Measurements from ENCODE around the gene RBM24.
"Not testable (repeated sequence)": the region's sequence is repeated elsewhere in the genome, so short reads cannot be mapped to it uniquely, and the experiment has no call there.

Gene RBM24

GRCh38 chr6:17311595-17312311 lies 30.6 kb downstream of the RBM24 start:
- no peaks in the 10 kb centered on the region for H3K4me1 ChIP-seq (ENCODE audit: low read length)
- no peak overlapping the region for H3K9ac ChIP-seq (ENCODE audit: low read length)
- H3K4me3 ChIP-seq (ENCODE audit: low read length): no peak overlapping the region
- no peak overlapping the region for H3K27ac ChIP-seq (ENCODE audit: low read length)
- no peak for TF ChIP-seq EZH2phosphoT487 (IDR thresholded peaks at IDR 0.05; ENCODE audit: low read depth)
- TF ChIP-seq, protein P1, sequence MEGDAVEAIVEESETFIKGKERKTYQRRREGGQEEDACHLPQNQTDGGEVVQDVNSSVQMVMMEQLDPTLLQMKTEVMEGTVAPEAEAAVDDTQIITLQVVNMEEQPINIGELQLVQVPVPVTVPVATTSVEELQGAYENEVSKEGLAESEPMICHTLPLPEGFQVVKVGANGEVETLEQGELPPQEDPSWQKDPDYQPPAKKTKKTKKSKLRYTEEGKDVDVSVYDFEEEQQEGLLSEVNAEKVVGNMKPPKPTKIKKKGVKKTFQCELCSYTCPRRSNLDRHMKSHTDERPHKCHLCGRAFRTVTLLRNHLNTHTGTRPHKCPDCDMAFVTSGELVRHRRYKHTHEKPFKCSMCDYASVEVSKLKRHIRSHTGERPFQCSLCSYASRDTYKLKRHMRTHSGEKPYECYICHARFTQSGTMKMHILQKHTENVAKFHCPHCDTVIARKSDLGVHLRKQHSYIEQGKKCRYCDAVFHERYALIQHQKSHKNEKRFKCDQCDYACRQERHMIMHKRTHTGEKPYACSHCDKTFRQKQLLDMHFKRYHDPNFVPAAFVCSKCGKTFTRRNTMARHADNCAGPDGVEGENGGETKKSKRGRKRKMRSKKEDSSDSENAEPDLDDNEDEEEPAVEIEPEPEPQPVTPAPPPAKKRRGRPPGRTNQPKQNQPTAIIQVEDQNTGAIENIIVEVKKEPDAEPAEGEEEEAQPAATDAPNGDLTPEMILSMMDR (IDR thresholded peaks at IDR 0.05; ENCODE audit: low read depth, low read length): no peak
- H2AFZ ChIP-seq (ENCODE audit: low read depth, low read length): no peak overlapping the region
- H4K20me1 ChIP-seq (ENCODE audit: insufficient read depth, low read length): no peaks in the 10 kb centered on the region
- no peak overlapping the region for H3K4me2 ChIP-seq (ENCODE audit: low read length)
- no peaks in the 10 kb centered on the region for H3K27me3 ChIP-seq (ENCODE audit: low read depth, low read length)
- no peaks in the 10 kb centered on the region for H3K9me3 ChIP-seq (ENCODE audit: insufficient read depth, low read length)
- H3K79me2 ChIP-seq (ENCODE audit: low read length): no peaks in the 10 kb centered on the region
- no peaks in the 10 kb centered on the region for H3K36me3 ChIP-seq (replicated peaks; ENCODE audit: low read depth, low read length)

- H3K4me3 ChIP-seq (ENCODE audit: low read length); H4K20me1 ChIP-seq (ENCODE audit: insufficient read depth, low read length); H3K4me2 ChIP-seq (ENCODE audit: low read length); H3K9ac ChIP-seq (ENCODE audit: low read length); H3K36me3 ChIP-seq (replicated peaks; ENCODE audit: low read depth, low read length); H3K27ac ChIP-seq (ENCODE audit: low read length); H3K4me1 ChIP-seq (ENCODE audit: low read length); H3K79me2 ChIP-seq (ENCODE audit: low read length); H3K27me3 ChIP-seq (ENCODE audit: low read depth, low read length); H2AFZ ChIP-seq (ENCODE audit: low read depth, low read length); H3K9me3 ChIP-seq (ENCODE audit: insufficient read depth, low read length): not testable (repeated sequence)
Measured at GRCh38 chr6:17313238-17313637, 32.1 kb downstream of the RBM24 start.

DNA sequence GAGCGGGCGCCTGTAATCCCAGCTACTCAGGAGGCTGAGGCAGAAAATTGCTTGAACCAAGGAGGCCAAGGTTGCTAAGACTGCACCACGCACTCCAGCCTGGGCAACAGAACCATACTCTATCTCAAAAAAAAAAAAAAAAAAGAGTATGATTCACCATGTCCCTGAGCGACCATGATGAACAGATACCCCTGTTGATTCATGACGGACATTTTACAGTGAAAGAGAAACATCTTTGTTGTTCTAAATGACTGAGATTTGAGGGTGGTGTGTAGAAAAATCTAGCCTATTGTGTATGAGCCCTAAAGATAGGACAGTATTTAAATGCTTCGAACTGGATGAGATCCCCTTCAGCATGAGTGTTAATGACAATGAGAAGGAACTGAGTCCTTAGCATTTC lies 32.8 kb downstream of the RBM24 start:
- Histone ChIP-seq H3K4me3 (ENCODE audit: low read length) (no peak overlapping the region), H3K4me2 (ENCODE audit: low read length) (no peak overlapping the region), H3K27me3 (ENCODE audit: low read depth, low read length) (no peaks in the 10 kb centered on the region), H3K79me2 (ENCODE audit: low read length) (no peaks in the 10 kb centered on the region), H3K27ac (ENCODE audit: low read length) (no peak overlapping the region), H3K36me3 (replicated peaks; ENCODE audit: low read depth, low read length) (no peaks in the 10 kb centered on the region), H3K4me1 (ENCODE audit: low read length) (no peaks in the 10 kb centered on the region), H3K9ac (ENCODE audit: low read length) (no peak overlapping the region), H4K20me1 (ENCODE audit: insufficient read depth, low read length) (no peaks in the 10 kb centered on the region), H3K9me3 (ENCODE audit: insufficient read depth, low read length) (no peaks in the 10 kb centered on the region), H2AFZ (ENCODE audit: low read depth, low read length) (no peak overlapping the region)
- TF ChIP-seq, protein P1 (IDR thresholded peaks at IDR 0.05; ENCODE audit: low read depth, low read length): no peak
- no peak for TF ChIP-seq EZH2phosphoT487 (IDR thresholded peaks at IDR 0.05; ENCODE audit: low read depth)

- Histone ChIP-seq H3K4me1 (ENCODE audit: low read length) (no peaks in the 10 kb centered on the region), H3K4me3 (ENCODE audit: low read length) (no peak overlapping the region), H2AFZ (ENCODE audit: low read depth, low read length) (no peak overlapping the region), H4K20me1 (ENCODE audit: insufficient read depth, low read length) (no peaks in the 10 kb centered on the region), H3K9ac (ENCODE audit: low read length) (no peak overlapping the region), H3K79me2 (ENCODE audit: low read length) (no peaks in the 10 kb centered on the region), H3K4me2 (ENCODE audit: low read length) (no peak overlapping the region), H3K27ac (ENCODE audit: low read length) (no peak overlapping the region), H3K36me3 (replicated peaks; ENCODE audit: low read depth, low read length) (no peaks in the 10 kb centered on the region), H3K9me3 (ENCODE audit: insufficient read depth, low read length) (no peaks in the 10 kb centered on the region), H3K27me3 (ENCODE audit: low read depth, low read length) (no peaks in the 10 kb centered on the region)
- TF ChIP-seq, protein P1 (IDR thresholded peaks at IDR 0.05; ENCODE audit: low read depth, low read length): no peak
- no peak for TF ChIP-seq EZH2phosphoT487 (IDR thresholded peaks at IDR 0.05; ENCODE audit: low read depth)
Measured at GRCh38 chr6:17315262-17315661, 34.1 kb downstream of the RBM24 start.
